Lower lobe of right lung (tissue), 2 donors: Measurements from ENCODE around the gene SLC6A3. TPM values are rescaled to one million over a fixed set of nuclear protein-coding genes. Genes with fewer than 3 reads are reported as not detected.
"Not testable (repeated sequence)": the region's sequence is repeated elsewhere in the genome, so short reads cannot be mapped to it uniquely, and the experiment has no call there.

Experiments used
- ATAC-seq, 2 donors: fragments of 200-7000 bp; cut with Tn5 transposase; one replicate each; pipeline ENCODE4 v1.9.1; 2020 to 2022; ENCODE audit warnings: mild to moderate bottlenecking in 2 of 2, moderate library complexity in 2 of 2
- DNase-seq: peaks from one replicate; pipeline ENCODE4 v3.0.0-alpha.2; 2020
- H3K27ac ChIP-seq: fragments of 200-600 bp; one replicate; pipeline ENCODE4 v1.8.0; 2022
- H3K27me3 ChIP-seq: fragments of 200-600 bp; one replicate; pipeline ENCODE4 v1.8.0; 2022; ENCODE audit warnings: low read depth
- H3K36me3 ChIP-seq: fragments of 200-600 bp; one replicate; pipeline ENCODE4 v1.8.0; 2022; ENCODE audit warnings: mild to moderate bottlenecking
- H3K4me1 ChIP-seq: fragments of 200-600 bp; one replicate; pipeline ENCODE4 v1.8.0; 2022
- H3K4me3 ChIP-seq: fragments of 200-600 bp; one replicate; pipeline ENCODE4 v1.8.0; 2022; ENCODE audit warnings: mild to moderate bottlenecking
- H3K9me3 ChIP-seq: fragments of 200-600 bp; one replicate; pipeline ENCODE4 v1.8.0; 2022
- CTCF ChIP-seq: fragments of 200-600 bp; IDR thresholded peaks from one replicate; pipeline ENCODE4 v1.8.0; 2022; ENCODE audit warnings: antibody characterized with exemption, mild to moderate bottlenecking
- intact Hi-C: fragments of 100-400 bp; cut with DNase I; formaldehyde crosslinking; loops from one replicate; pipeline ENCODE4 v1.11.0; 2022
- total RNA-seq: library from RNA; stranded (reverse); fragmentation: NEBNext Ultra II Directional; extraction: Animal tissue kit (Norgen Biotek cat#: 25700); gene quantifications from one replicate; pipeline ENCODE4 v1.2.1, GENCODE V29; 2021
- donor health status: DM: no; HTN: yes; CAD: no; lungs with severe emphysema.

SLC6A3 gene
- total RNA-seq, 1 donor from 2014 or later, result 0.12 TPM

- Histone ChIP-seq H3K27ac (no peak overlapping the region), H3K27me3 (peaks cover 55% of the 10 kb centered on the region)
- TF ChIP-seq CTCF, result no peak
Observed at GRCh38 chr5:1360861-1361260, 84.4 kb downstream of the SLC6A3 start.

GRCh38 chr5:1360367-1360766, 84.9 kb downstream of the SLC6A3 start:
- DNase-seq, result not testable (repeated sequence)

More at GRCh38 chr5:1360861-1361260, 84.4 kb downstream of the SLC6A3 start:
- Histone ChIP-seq H3K4me3 (no peak overlapping the region), H3K9me3 (no peaks in the 10 kb centered on the region), H3K4me1 (no peaks in the 10 kb centered on the region), H3K36me3 (no peaks in the 10 kb centered on the region)
- intact Hi-C loops, result no loop called here
- ATAC-seq, result no peak
- no peak for DNase-seq

GRCh38 chr5:1359713-1360112, 85.5 kb downstream of the SLC6A3 start:
- no peaks in the 10 kb centered on the region for H3K9me3 ChIP-seq
- DNase-seq (no peak), ATAC-seq (no peak)
- peaks cover 55% of the 10 kb centered on the region for H3K27me3 ChIP-seq
- no peak overlapping the region for H3K27ac ChIP-seq
- intact Hi-C loops, result no loop called here
- TF ChIP-seq CTCF, result no peak
- H3K36me3 ChIP-seq, result no peaks in the 10 kb centered on the region
- no peaks in the 10 kb centered on the region for H3K4me1 ChIP-seq
- H3K4me3 ChIP-seq, result no peak overlapping the region

More at GRCh38 chr5:1360367-1360766, 84.9 kb downstream of the SLC6A3 start:
- ATAC-seq, H3K4me3 ChIP-seq, H3K27ac ChIP-seq, intact Hi-C loops, H3K36me3 ChIP-seq, H3K9me3 ChIP-seq, H3K4me1 ChIP-seq: not testable (repeated sequence)
- H3K27me3 ChIP-seq, result peaks cover 55% of the 10 kb centered on the region

GRCh38 chr5:1359031-1359645, 86.1 kb downstream of the SLC6A3 start:
- no peak for TF ChIP-seq CTCF
- no peak overlapping the region for H3K27ac ChIP-seq
- intact Hi-C loops, result no loop called here
- no peaks in the 10 kb centered on the region for H3K36me3 ChIP-seq
- no peaks in the 10 kb centered on the region for H3K9me3 ChIP-seq
- H3K4me3 ChIP-seq, result no peak overlapping the region
- ATAC-seq (no peak), DNase-seq (no peak)
- peaks cover 55% of the 10 kb centered on the region for H3K27me3 ChIP-seq
- no peaks in the 10 kb centered on the region for H3K4me1 ChIP-seq

GRCh38 chr5:1358726-1359025, 86.6 kb downstream of the SLC6A3 start:
- Histone ChIP-seq H3K27me3 (peaks cover 52% of the 10 kb centered on the region), H3K36me3 (no peaks in the 10 kb centered on the region), H3K4me3 (no peak overlapping the region), H3K9me3 (no peaks in the 10 kb centered on the region), H3K27ac (no peak overlapping the region), H3K4me1 (no peaks in the 10 kb centered on the region)
- intact Hi-C loops, result no loop called here
- TF ChIP-seq CTCF, result no peak
- DNase-seq (no peak), ATAC-seq (peak in 1 of 2 donors; percentile 20)

- Histone ChIP-seq H3K36me3 (no peaks in the 10 kb centered on the region), H3K4me1 (no peaks in the 10 kb centered on the region), H3K4me3 (no peak overlapping the region), H3K27me3 (peaks cover 52% of the 10 kb centered on the region), H3K27ac (no peak overlapping the region), H3K9me3 (no peaks in the 10 kb centered on the region)
- ATAC-seq, result no peak
- DNase-seq, result no peak
- no peak for TF ChIP-seq CTCF
- intact Hi-C loops, result no loop called here
Observed at GRCh38 chr5:1357946-1358725, 87.1 kb downstream of the SLC6A3 start.
